GM18873 (cell line): Measurements from ENCODE around the gene DNAJC7.
"Not testable (repeated sequence)": the region's sequence is repeated elsewhere in the genome, so short reads cannot be mapped to it uniquely, and the experiment has no call there.

ENCODE experiments used
- ATAC-seq: cut with Tn5 transposase; IDR thresholded peaks from one replicate; pipeline ENCODE4 v1.9.1; 2021; ENCODE audit warnings: mild to moderate bottlenecking, moderate library complexity, moderate number of reproducible peaks; ENCODE audit not compliant: unreplicated experiment, low FRiP score

DNAJC7 gene

GRCh38 chr17:42042598-42043319, 25.5 kb upstream of the DNAJC7 start:
- no peak for ATAC-seq

GRCh38 chr17:42041619-42042018, 24.4 kb upstream of the DNAJC7 start:
- ATAC-seq = no peak

- ATAC-seq = no peak
These were observed 23.6 kb upstream of the DNAJC7 start for GRCh38 chr17:42040818-42041217.

GRCh38 chr17:42039794-42040763, 22.8 kb upstream of the DNAJC7 start:
- ATAC-seq = no peak

GRCh38 chr17:42038221-42038973, 21.2 kb upstream of the DNAJC7 start:
- no peak for ATAC-seq

- no peak for ATAC-seq
These were observed 16.8 kb upstream of the DNAJC7 start for GRCh38 chr17:42034059-42034458.

- no peak for ATAC-seq
These were observed 14.3 kb upstream of the DNAJC7 start for GRCh38 chr17:42031584-42031983.

GRCh38 chr17:42028791-42029127, 11.5 kb upstream of the DNAJC7 start:
- ATAC-seq = no peak

- no peak for ATAC-seq
These were observed 10.9 kb upstream of the DNAJC7 start for GRCh38 chr17:42027961-42028790.

- ATAC-seq = no peak
These were observed 10.3 kb upstream of the DNAJC7 start for GRCh38 chr17:42027590-42027889.

GRCh38 chr17:42026857-42027589, 9.8 kb upstream of the DNAJC7 start:
- no peak for ATAC-seq

GRCh38 chr17:42025936-42026335, 8.7 kb upstream of the DNAJC7 start:
- no peak for ATAC-seq

- ATAC-seq = no peak
These were observed 7.9 kb upstream of the DNAJC7 start for GRCh38 chr17:42025191-42025579.

- ATAC-seq = no peak
These were observed 6.5 kb upstream of the DNAJC7 start for GRCh38 chr17:42023524-42024349.

GRCh38 chr17:42020845-42021244, 3.6 kb upstream of the DNAJC7 start:
- ATAC-seq = not testable (repeated sequence)

- no peak for ATAC-seq
These were observed 2.5 kb upstream of the DNAJC7 start, which contains the start of gene NKIRAS2 for GRCh38 chr17:42019509-42020404. Gene NKIRAS2 (plus strand): TSS chr17:42020090. CDS start chr17:42021578, 1,488 bp downstream.

GRCh38 chr17:42018988-42019387, 1.7 kb upstream of the DNAJC7 start:
- no peak for ATAC-seq

- no peak for ATAC-seq
These were observed 1.1 kb upstream of the DNAJC7 start for GRCh38 chr17:42018339-42018738.
